ENCODE data around the gene SYT6.

The SYT6 gene, protein sequence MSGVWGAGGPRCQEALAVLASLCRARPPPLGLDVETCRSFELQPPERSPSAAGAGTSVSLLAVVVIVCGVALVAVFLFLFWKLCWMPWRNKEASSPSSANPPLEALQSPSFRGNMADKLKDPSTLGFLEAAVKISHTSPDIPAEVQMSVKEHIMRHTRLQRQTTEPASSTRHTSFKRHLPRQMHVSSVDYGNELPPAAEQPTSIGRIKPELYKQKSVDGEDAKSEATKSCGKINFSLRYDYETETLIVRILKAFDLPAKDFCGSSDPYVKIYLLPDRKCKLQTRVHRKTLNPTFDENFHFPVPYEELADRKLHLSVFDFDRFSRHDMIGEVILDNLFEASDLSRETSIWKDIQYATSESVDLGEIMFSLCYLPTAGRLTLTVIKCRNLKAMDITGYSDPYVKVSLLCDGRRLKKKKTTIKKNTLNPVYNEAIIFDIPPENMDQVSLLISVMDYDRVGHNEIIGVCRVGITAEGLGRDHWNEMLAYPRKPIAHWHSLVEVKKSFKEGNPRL

DNA sequence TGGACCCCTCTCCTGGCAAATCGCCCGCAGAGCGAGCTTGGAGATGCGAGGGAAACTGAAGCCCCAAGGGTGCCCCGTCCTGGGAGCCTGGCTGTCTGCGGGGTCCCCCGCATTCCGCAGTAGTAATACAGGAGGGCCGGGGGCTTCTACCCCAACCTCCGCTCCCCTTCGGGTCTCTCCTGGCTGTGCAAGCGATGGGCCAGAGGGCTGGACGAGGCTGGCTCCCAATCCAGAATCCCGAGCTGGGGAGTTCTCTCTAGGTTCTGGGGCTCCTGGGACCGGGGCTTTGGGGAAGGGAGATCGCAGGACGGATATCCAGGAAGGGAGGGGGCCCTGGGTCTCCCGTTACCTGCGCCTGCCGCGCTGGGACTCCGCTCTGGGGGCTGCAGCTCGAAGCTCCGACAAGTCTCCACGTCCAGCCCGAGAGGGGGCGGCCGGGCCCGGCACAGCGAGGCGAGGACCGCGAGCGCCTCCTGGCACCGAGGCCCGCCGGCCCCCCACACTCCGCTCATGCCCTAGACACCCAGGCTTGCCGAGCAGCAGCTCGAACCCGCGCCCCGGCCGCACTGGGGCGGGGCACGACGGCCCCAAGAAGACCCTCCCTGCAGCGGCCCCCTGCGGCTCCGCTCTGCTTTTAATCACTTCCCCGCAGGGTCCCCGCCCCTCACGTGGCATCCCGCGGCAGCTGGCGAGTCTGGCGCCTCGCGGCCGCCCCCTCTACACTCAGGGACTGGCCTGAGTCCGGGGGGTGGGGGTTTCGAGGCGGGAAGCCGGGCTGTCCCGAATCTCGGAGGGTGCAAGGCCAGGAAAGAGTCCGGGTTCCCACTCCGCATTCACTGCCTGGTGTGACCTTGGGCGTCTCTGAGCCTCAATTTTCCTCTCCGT is at the start of gene SYT6:
Gene SYT6 (minus strand): TSS at position 609 of the 885 bp plus-strand sequence. CDS start 97 bp downstream, at position 512.
- DNase-seq, result no peak

DNA sequence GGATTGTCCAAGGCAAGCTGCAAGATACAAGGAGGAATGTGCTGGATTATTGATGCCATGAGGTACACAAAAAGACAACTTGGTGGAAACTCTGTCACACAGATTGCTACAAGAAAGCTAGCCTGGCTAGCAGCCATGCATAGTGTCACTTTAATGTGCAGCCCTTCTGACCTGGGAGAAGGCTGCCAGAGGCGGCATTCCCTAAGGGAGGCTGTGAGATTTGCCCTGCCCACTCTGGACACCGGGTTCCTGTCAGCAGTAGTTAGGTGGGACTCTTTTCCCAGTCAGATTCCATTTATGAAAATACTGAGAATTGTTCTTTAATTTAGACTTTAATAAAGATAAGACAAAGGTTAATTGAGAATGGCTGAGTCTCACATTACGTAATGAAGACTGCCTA is 47.8 kb upstream of the SYT6 start:
- DNase-seq, result no peak

DNA sequence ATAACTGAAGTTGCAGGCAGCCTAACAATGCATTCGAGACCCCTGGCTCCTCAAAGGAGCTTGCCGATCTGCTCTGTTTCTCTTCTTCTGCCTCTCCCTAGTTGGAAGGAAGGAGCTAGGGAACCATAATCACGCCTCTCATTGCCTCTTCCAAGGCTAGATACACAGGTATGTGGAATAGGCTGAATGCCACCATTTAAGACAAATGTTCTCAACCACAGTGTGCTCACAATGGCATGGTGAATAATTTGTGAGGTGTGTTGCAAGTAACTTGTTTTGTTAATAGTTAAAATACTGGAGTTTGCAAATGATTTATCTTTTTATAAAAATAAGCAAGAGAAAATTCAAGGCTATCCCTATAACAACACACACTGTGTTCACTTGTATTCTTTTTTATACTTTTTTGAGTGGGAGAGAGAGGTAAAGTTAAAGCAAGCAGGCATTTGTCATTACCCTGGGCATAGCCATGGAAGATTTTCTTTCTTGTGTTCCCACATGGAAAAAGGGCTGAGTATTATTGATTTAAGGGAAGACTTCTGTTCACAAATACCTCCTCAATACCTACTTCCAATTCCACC is 45.4 kb upstream of the SYT6 start:
- DNase-seq, result no peak

DNA sequence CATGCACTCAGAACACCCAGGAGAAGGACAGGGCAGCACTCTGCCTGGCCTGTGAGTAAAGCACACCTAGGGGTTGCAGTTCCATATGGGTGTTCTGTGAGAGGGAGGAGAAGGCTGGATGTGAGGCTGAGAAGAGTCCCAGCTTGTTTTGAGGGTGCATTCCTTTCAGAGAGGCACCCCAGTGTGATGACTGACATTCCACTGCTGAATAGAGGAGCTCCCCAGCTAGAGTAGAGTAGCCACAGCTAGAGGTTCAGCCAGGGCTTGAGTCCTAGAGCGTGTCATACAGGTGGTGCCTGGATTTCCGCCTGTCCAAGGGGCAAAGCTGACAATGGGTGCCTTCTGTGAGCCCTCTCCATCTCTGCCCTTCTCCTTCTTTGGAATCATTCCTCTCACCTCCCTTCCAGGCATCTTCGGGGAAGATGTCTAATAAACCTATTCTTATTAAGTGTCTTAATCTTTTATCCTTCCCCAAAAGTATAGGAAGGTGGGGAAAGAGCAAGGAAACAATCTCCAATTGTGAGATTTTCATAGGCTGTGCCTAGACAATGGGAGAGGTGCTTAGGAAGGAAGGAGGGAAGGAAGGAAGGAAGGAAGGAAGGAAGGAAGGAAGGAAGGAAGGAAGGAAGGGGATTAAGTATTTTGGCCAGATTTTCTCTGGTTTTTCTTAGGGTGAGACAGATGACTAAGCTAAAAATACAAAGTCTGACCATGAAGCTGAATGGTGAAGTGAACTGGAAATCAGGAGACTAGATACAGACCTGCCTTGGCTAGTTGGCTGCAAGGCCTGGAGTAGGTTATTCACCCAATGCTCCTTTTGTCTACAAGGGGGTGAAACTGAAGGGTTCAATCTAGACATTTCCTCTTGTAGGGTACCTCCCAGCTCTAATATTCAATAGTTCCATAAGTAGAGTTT is 43.6 kb upstream of the SYT6 start:
- DNase-seq, result no peak

DNA sequence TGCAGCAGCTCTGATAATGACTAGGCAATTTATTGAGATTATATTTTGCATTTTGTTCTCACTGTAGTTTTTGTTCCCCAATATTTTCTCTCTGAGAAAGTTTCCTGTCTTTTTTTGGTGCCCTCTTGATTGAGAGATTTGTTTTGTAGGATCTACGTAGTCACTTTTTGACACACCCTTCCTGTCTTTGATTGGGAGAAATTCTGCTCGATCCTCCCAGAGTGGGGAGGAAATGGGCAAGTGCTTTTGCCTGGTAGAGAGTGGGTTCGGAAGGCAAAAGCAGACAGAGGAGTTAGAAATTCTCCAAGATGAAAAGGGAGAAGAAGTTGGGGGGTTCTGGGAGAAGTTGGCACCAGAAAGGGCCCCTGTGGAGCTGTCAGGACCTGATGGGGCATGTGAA is 42.1 kb upstream of the SYT6 start:
- DNase-seq, result no peak

DNA sequence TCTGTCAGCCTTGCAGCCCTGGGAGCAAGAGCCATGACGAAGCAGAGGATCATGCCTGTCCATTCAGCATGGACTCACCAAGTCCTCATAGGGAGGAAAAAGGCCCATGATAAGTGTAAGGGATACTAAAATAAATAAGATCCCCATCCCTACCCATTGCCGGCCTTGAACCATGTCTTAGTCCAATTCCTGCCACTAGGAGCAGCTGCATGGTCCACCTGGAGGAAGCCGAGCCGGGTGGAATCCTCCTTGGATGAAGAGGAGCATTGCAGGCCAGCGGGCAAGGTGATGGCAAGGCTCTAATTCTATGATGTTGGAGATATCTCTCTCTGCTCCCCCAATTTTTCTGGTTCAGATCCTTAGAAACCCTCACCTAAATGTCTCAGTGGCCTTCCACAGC is 38.7 kb upstream of the SYT6 start:
- peak in 1 of 2 experiments; percentile 2 for DNase-seq

DNA sequence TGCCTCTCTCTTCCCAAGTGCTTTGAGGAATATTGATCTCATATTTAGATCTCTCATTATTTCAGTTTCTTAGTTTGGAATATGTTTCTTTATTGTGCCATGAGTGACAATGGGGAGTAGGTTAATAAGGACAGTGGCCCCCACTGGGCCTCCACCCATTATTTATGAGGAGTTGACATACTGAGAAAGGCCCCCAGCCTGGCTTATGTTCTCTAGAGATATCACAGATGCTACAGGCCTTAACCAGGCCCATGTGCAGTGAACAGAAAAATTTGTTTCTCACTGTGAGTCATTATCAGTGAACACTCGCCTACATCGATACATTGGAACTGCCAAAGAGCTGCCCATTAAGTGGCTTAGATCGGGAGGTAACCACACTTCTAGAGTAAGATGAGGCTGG is 35.7 kb upstream of the SYT6 start:
- no peak for DNase-seq

DNA sequence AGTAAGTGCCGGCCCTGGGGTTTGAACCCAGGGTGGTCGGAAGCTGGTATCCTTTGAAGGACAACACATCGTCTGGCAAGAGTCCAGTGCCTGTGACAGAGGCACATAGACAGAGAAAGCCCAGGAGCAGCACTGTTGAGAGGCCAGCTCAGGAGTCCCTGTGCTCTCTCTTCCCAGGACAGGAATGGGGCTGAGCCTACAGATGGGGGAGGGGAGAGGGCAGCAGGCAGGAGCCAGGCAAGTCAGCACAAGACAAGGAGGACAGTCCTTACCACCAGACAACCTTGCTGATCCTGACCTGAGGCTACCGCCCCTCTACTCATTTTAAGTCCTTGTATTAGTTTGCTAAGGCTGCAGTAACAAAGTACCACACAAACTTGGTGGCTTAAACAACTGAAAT is 27.7 kb upstream of the SYT6 start:
- DNase-seq, result no peak

DNA sequence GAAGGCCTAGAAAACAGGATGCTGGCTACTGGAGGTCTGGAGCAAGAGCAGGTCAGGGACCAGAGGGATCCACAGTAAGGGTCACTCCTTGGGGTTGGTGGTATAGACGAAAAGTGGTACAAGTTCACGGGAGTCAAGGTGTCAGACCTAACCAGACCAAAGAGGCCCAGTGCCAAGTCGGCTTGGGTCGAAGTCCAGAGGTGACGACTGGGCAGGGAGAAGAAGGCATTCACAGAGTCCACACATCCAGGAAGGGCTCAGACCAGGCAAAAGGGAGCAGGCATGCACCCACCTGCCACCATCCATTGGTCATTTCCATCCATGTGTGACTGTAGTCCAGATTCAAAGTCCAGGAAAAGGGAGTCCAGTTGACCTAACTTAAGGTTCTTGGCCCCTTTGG is 27.1 kb upstream of the SYT6 start:
- no peak for DNase-seq

DNA sequence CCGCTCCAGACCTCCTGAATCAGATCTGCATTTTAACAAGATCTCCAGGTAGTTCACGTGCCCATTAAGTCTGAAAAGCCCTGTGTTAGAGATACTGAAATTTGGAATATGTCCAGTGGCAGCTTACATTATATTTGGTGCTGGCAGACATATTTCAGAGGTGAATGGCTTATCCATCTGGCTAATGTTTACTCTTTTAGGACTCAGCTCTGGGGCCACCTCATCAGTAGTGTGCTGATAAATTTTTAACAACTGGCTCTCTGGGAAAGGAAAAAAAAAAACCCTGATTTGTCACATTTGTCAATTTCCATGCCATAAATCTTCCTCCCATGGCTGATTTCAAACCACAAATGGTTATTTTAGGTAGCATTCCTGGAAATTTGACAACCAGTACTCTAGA is 25.3 kb upstream of the SYT6 start:
- DNase-seq, result no peak

DNA sequence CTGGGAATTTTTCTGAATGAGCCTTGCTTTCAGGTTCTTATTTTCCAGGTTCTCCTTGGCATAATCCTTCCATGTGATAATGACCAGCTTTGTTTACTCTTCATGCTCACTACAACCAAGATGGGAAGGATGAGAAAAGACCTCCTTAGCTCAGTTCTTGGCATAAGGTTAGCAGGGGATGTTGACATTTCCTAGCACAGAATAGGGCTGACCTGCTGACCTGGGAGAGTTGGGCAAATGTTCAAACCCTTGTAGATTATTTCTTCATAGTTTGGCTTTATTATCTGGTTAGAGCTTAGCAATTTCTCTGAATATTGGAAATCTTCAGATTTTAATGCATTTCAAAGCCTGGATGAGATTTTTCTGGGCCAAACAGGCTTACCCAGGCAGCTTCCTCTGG is 23.6 kb upstream of the SYT6 start:
- no peak for DNase-seq

DNA sequence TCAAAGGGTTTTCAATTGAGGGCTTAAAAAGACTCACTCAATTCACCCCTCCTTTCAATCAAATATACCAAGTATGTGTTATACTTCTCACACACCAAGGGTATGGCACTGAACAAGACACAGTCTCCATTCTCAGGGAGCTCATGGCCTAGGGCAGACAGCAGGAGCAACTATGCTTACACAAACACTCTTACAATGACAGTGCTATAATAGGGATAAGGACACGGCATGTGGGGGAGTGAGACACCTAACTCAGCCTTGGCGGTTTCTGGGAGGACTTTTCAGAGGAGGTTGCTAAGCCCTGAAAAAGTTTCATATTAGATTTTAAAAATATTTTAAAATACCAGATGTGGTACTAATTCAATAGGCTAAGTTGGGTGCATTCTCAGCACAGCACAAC is 22.7 kb upstream of the SYT6 start:
- DNase-seq, result no peak

DNA sequence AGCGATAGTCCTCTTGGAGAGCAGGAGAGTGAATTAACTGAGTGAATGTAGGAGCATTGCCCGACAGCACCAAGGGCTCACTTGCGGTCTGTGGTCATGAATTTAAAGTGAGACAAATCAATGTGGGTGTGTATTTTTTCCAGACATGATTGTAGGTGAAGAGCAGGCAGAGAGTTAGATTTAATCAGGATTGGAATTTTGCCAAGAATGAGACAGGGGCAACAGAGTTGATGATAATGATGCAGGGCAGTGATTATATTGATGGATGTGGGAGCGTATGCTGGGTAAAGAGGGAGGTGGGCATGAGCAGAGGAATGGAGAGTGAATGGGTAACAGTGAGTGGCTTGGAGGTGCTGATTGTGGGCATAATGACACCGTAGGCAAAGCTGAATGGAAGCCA is 20.0 kb upstream of the SYT6 start:
- DNase-seq, result no peak

DNA sequence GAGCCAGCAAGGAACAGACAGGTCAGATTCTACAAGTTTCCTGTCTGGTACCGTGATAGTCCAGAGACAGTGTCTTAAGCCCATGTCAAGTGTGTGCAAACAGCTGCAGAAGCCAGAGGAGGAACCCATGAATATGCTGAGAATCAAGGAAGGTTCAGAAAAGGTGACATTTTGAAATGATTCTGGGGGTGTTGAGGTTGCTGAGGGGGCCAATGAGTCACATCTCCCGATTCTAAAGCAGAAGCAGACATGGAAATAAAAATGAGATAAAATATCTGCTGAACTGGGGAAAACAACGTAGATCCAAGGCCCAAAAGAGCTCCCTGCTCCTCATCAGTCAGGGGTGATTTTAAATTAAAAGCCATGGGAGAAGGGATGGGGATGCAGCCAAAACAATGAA is 15.8 kb upstream of the SYT6 start:
- no peak for DNase-seq

DNA sequence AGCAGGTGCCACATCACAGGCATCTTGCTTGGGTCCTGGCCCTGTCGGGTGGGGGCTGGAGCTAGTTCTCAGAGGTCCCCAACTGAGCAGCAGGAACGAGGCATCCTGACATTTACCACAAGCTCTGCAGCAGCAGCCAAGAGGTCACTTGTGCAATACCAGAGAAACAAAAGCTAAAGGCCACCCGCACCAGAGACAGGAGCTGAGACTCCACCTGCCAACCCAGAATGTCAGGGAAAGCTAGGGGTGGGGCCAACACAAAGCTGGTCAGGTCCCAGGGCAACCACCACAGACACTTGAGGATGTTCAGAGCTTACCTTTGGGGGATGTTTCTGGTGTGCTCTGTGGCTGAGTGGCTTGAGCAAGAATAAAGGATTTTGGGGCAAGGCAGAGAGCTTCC is 13.6 kb upstream of the SYT6 start:
- no peak for DNase-seq

DNA sequence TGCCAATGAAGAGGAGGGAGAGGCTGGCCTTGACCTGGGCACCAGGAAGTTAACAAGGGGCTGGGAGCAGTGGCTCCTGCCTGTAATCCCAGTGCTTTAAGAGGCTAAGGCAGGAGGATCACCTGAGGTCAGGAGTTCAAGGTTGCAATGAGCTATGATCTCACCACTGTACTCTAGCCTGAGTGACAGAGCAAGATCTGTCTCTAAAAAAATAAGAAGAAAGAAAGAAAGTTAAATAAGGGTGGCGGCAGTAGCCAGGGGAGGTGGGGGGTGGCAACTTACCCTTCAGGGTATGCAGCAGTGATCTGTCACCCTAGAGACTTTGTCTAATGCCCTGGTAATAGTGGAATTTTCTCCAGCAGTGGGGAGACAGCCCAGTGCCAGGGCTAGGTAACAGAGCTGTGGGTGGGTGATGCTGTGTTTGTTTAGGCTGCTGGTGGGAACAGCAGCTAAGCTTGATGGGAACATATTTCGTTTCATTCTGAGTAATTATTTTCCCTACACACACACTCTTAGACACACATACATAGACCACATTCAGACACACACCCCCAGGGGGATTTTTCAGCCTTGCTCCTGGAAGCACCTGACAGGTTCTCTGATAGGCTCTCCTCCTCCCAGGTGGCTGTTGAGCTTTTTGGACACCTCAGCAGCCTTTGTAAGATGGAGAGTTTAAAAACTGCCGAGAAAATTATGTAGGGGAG is 11.3 kb upstream of the SYT6 start:
- no peak for DNase-seq

DNA sequence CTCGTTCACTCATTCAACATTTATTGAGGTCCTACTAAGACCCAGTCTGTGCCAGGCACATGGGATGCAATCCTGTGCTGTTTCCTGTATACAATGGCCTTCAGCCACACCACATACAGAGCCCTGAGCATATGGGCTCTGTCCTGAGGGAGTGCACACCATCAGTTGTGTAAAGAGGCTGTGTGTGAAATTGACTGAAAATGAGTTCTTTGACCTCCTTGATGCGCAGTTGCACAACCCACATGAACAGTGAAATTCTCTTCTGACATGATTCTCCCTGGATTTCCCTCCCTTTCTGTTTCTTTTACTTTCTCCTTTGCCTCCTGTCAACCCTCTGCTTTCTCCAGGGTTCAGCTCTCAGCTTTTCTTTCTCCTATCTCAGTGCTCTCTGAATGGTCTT is 6.3 kb upstream of the SYT6 start:
- DNase-seq, result no peak

DNA sequence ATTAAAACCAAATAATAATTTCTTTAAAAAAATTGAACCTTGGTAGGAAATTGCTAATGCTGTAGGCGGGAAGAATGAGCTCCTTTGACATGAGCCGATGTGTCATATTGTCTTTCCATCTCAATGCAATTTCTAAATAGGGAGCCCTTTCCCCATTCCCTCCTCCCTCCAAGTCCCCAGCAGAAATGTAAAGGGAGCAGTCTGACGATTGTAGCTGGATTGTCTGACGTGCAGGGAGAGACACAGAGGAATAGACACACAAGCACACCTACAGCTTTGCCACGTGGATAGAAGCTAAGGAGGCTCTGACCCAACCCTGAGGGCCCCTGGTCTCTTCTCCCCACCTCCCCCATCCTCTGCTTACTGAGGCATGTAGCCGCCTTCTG is 3.6 kb upstream of the SYT6 start:
- DNase-seq, result no peak

DNA sequence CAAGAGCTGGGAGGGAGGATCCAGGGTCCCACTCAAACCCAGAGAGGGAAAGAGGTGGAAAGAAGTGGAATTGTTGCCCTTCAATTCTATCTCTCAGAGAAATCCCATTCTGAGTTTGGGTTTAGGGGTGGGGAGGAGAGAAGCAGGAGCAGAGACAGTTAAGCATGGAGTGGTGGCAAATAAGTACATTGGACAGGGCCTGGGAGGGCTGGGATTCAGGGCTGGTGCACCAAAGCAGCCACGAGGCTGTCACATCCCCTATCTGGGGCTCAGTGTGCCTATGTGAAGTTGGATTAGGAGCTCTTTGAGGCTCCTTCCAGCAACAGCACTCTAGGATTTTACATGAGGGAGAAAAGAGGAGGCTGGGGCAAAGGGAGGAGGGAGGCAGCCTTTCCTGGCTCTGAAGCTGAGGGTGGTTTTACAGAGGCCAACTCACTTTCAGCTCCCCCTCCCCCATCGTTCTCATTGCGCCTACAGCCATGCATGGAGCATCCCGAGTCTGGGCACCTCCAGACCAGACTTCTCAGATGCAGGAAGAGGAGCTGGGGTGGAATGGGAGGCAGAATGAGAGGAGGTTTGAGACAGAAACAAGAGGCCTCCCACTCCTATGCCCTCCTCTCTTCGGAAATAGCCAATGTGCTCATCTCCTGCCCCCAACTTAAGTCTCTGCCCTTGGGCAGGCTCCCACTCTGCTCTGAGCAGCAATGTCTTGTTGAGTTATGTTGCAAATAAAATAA is 3.0 kb upstream of the SYT6 start:
- no peak for DNase-seq

DNA sequence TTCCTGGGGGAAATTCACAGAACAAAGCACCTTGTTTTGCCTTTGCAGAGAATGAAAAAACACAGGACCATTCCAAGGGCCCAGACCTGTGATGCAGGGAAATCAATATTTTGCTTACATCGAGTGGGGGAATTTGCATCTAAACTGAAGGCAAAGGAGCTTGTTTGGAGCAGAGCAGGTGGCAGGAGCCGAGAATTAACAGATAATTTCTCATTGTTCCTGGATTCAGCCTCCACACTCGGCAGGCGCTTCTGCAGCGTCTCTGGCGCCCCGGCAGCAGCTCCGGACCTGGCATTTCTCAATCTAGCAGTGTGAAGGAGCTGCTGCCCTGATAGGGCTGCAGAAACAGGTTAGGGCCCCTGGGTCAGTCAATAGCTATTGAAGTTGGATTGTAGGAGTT is 2.0 kb upstream of the SYT6 start:
- DNase-seq, result no peak

DNA sequence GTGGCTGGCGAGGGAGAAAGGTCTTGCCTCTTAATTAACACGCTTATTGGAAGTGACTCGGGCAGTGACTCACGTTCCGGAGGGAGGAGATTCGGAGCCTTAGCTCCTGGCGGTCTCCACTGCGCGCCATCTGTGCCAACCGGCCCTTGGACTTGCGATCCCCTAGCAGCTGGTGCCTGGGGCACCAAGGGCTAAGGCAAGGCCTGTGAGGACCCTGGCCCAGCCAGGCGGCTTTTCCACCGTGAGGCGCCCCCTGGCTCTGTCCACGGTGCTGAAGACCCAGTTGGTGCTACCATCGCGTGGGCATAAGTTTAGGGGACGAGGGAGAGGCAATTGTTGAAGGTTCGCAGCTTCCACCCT is 1.3 kb upstream of the SYT6 start:
- no peak for DNase-seq
